ENCODE results near the gene ASTE1. TPM values are rescaled to one million over a fixed set of nuclear protein-coding genes. Genes with fewer than 3 reads are reported as not detected.
A peak's percentile ranks its signal among the peaks of the same experiment; 100 is the strongest.

ASTE1 gene
- total RNA-seq (10 to 100 TPM in 1 of 5 donors, 1 to 10 TPM in 3, under 1 TPM in 1; 0.45 to 13.2 (median 3.5) TPM), polyA plus RNA-seq (1 to 10 TPM; 1.8 to 4.6 (median 3.1) TPM)
- long read RNA-seq, donor 1 = 0 reads
- long read RNA-seq, donor 2, partial matches to known transcripts = 10 of 12 reads
- long read RNA-seq, donor 2, other reads (novel, unspliced or antisense) = 0 of 12 reads
- long read RNA-seq, donor 3 = 0 reads
- long read RNA-seq, donor 4 = 0 reads
- long read RNA-seq, donor 5, partial matches to known transcripts = 0 of 1 reads
- long read RNA-seq, donor 5, other reads (novel, unspliced or antisense) = 0 of 1 reads
- long read RNA-seq, donor 6 = 0 reads
- long read RNA-seq, donor 7, partial matches to known transcripts = 5 of 8 reads
- long read RNA-seq, donor 7, other reads (novel, unspliced or antisense) = 0 of 8 reads
- long read RNA-seq, donor 8, partial matches to known transcripts = 6 of 8 reads
- long read RNA-seq, donor 8, other reads (novel, unspliced or antisense) = 0 of 8 reads
- long read RNA-seq, donor 9, partial matches to known transcripts = 5 of 6 reads
- long read RNA-seq, donor 9, other reads (novel, unspliced or antisense) = 0 of 6 reads
- long read RNA-seq, donor 10, partial matches to known transcripts = 0 of 1 reads
- long read RNA-seq, donor 10, other reads (novel, unspliced or antisense) = 0 of 1 reads

DNA sequence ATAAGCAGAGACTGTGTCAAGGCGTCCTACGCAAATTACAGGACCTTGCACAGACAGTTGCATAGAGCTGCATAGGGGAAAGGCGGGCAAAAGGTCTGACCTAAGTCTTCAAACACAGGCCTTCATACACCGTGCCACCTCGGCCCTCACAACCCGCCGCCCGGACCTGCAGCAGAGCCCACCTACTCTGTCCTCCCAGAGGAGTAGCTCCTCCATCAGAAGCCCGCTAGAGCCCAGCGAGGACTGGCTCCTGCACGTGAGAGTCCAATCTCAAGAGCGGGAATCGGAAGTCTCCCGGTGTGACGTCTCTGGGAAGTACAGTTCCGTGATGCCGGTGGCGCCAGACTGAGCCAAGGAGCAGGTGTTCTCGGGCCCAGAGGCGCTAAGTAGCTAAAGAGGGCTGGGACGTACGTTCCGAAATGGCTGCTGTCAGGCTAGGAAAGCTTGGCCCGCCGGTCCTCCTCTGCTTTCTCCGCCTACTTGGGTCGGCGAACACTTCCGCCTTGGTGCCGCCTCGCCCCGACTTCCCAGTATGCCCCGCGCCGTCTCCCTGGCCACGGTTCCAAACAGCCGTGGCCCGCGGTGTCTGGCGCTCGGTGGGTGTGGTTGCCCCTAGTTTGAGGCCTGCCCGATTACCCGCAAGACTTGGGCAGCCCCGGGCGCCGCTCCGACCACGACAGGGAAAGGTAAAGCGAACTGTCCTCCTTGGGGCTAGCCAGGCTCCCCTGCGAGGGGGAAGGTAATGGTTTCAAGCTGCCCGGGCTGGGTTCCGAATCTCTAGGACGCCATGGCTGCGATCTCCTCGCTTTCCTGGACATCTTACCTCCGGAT lies at the start of gene ASTE1, which contains the start of gene NEK11:
ASTE1 (minus strand) TSS at position 505 of the 831 bp plus-strand sequence. CDS start 1,519 bp downstream, outside the sequence.
NEK11 (plus strand) TSS at position 557 of the 831 bp plus-strand sequence. CDS start 2,832 bp downstream, outside the sequence.
- Histone ChIP-seq H3K4me3 (peak within 1 kb of the TSS; percentile 60 to 70 (median 68)), H3K27me3 (no peaks in the 10 kb centered on the region), H3K36me3 (peaks cover 0 to 9% (median 9%) of the 10 kb centered on the region in 4 donors), H3K4me1 (peaks cover 9 to 54% (median 34%) of the 10 kb centered on the region in 4 donors), H3K9me3 (no peaks in the 10 kb centered on the region), H3K27ac (peak within 1 kb of the TSS; percentile 88 to 94 (median 92))
- WGBS, 5 donors = 0 to 1% (median 1%) methylated on average over 24 to 56 of the region's 56 CpGs
- no peak for TF ChIP-seq EP300 (IDR thresholded peaks at IDR 0.05)
- peak; percentile 71 to 90 (median 79) for TF ChIP-seq POLR2AphosphoS5 (IDR thresholded peaks at IDR 0.05)
- no peak for TF ChIP-seq CTCF (IDR thresholded peaks at IDR 0.05)
- TF ChIP-seq POLR2A (IDR thresholded peaks at IDR 0.05) = no peak
- intact Hi-C loops (cut with DNase I; ENCODE audit: low total_unique reads) = no loop called here
- peak; percentile 90 to 97 for DNase-seq

DNA sequence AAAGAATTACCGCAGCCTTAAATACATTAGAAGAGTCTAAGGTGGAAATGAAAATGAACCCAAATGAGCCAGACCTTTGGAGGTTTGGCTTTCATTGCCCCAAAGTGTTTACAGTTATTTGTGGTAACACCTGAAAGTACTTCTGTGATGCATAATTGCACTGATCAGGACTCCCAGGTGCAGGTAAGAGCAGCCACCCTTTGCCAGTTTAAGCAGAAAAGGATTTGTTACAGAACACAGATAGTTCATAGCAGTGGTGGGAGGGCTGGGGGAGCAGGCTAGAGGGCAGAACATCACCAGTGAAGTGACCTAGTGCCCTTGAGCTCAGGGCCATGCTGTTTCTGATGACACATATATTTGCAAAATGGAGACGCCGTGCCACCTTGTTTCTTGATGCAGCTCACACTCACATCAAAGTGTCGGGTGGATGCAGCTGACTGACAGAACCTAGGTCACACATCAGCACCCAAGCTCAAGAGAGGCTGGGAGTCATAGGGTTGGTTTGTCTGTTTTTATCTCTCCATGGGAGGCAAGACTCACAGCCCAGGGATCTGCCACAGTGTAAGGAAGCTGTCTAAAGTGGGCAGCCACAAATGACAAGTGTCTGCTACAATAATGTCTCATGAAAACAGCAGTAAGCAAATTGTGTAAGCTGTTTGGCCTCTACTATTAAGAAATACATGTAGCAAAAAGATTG lies 49.2 kb upstream of the ASTE1 start:
- Histone ChIP-seq H3K36me3 (no peaks in the 10 kb centered on the region), H3K9me3 (no peaks in the 10 kb centered on the region), H3K27me3 (no peaks in the 10 kb centered on the region), H3K4me3 (no peak overlapping the region), H3K4me1 (no peaks in the 10 kb centered on the region), H3K27ac (no peak overlapping the region)
- WGBS, 5 donors = 60 to 71% (median 66%) methylated on average over 4 of the region's 4 CpGs
- intact Hi-C loops (cut with DNase I; ENCODE audit: low total_unique reads) = no loop called here
- DNase-seq = no peak
- TF ChIP-seq POLR2AphosphoS5 (IDR thresholded peaks at IDR 0.05) (no peak), EP300 (IDR thresholded peaks at IDR 0.05) (no peak), CTCF (IDR thresholded peaks at IDR 0.05) (no peak), POLR2A (IDR thresholded peaks at IDR 0.05) (no peak)

GRCh38 chr3:131072845-131073244 lies 46.2 kb upstream of the ASTE1 start:
- Histone ChIP-seq H3K4me1 (no peaks in the 10 kb centered on the region), H3K27me3 (no peaks in the 10 kb centered on the region), H3K9me3 (no peaks in the 10 kb centered on the region), H3K27ac (no peak overlapping the region), H3K4me3 (no peak overlapping the region), H3K36me3 (no peaks in the 10 kb centered on the region)
- TF ChIP-seq EP300 (IDR thresholded peaks at IDR 0.05) (no peak), POLR2AphosphoS5 (IDR thresholded peaks at IDR 0.05) (no peak), CTCF (IDR thresholded peaks at IDR 0.05) (no peak), POLR2A (IDR thresholded peaks at IDR 0.05) (no peak)
- 43 to 78% (median 66%) methylated on average over 2 of the region's 2 CpGs for WGBS, 5 donors
- DNase-seq = peak in 1 of 2 donors; percentile 26
- intact Hi-C loops (cut with DNase I; ENCODE audit: low total_unique reads) = no loop called here
